GM23338 (cell line): ENCODE data around the gene TAF4B. TPM values are rescaled to one million over a fixed set of nuclear protein-coding genes. Genes with fewer than 3 reads are reported as not detected.

ENCODE experiments used
- ATAC-seq: fragments of 200-7000 bp; cut with Tn5 transposase; 3 replicates; pipeline ENCODE4 v1.9.1; 2020
- DNase-seq: peaks from one replicate; pipeline ENCODE4 v3.0.0-alpha.2; 2015; ENCODE audit warnings: low spot score
- H2AFZ ChIP-seq: fragments of 200-600 bp; sonication (generic); 2 replicates; pipeline ENCODE4 v1.8.0; 2016; ENCODE audit warnings: antibody characterized with exemption, mild to moderate bottlenecking, moderate library complexity
- H3F3A ChIP-seq: fragments of 200-600 bp; sonication (generic); replicated peaks from 2 replicates; pipeline ENCODE4 v1.8.0; 2017; ENCODE audit warnings: antibody characterized with exemption, mixed run types, low read depth
- H3K27ac ChIP-seq: fragments of 200-600 bp; sonication (generic); 2 replicates; pipeline ENCODE4 v1.6.1; 2016; ENCODE audit warnings: low read depth
- H3K27me3 ChIP-seq: fragments of 200-600 bp; sonication (generic); 2 replicates; pipeline ENCODE4 v1.8.0; 2016; ENCODE audit warnings: mild to moderate bottlenecking, mixed run types, moderate library complexity; ENCODE audit not compliant: insufficient read depth
- H3K36me3 ChIP-seq: fragments of 200-600 bp; sonication (generic); 2 replicates; pipeline ENCODE4 v1.8.0; 2016; ENCODE audit warnings: mild to moderate bottlenecking; ENCODE audit not compliant: insufficient read depth
- H3K4me1 ChIP-seq: fragments of 200-600 bp; sonication (generic); 2 replicates; pipeline ENCODE4 v1.8.0; 2016; ENCODE audit warnings: mild to moderate bottlenecking, moderate library complexity; ENCODE audit not compliant: insufficient read depth
- H3K4me2 ChIP-seq: fragments of 200-600 bp; sonication (generic); 2 replicates; pipeline ENCODE4 v1.7.1; 2017; ENCODE audit warnings: mixed run types
- H3K4me3 ChIP-seq: fragments of 200-600 bp; sonication (generic); 2 replicates; pipeline ENCODE4 v1.6.1; 2016; ENCODE audit warnings: mixed run types
- H3K79me2 ChIP-seq: fragments of 200-600 bp; sonication (generic); replicated peaks from 2 replicates; pipeline ENCODE4 v1.8.0; 2017; ENCODE audit warnings: mild to moderate bottlenecking; ENCODE audit not compliant: insufficient read depth
- H3K9me2 ChIP-seq: fragments of 200-600 bp; sonication (generic); 2 replicates; pipeline ENCODE4 v1.8.0; 2017; ENCODE audit not compliant: insufficient read depth
- H4K20me1 ChIP-seq: fragments of 200-600 bp; sonication (generic); replicated peaks from 2 replicates; pipeline ENCODE4 v1.8.0; 2017; ENCODE audit warnings: mild to moderate bottlenecking; ENCODE audit not compliant: insufficient read depth
- H3K27ac Mint-ChIP-seq: 2 replicates; pipeline ENCODE4 v1.8.0; 2020; ENCODE audit warnings: inconsistent platforms, mild to moderate bottlenecking, moderate library complexity, mixed read lengths
- H3K27me3 Mint-ChIP-seq: 3 replicates; pipeline ENCODE4 v1.8.0; 2022; ENCODE audit warnings: low read depth, mild to moderate bottlenecking, moderate library complexity, mixed read lengths, inconsistent platforms; ENCODE audit not compliant: insufficient read depth, poor library complexity
- H3K36me3 Mint-ChIP-seq: 3 replicates; pipeline ENCODE4 v1.8.0; 2021; ENCODE audit warnings: low read depth, mild to moderate bottlenecking, inconsistent platforms, moderate library complexity, mixed read lengths
- H3K4me1 Mint-ChIP-seq: 3 replicates; pipeline ENCODE4 v1.8.0; 2020; ENCODE audit warnings: mild to moderate bottlenecking, inconsistent platforms, mixed read lengths
- H3K4me3 Mint-ChIP-seq: 3 replicates; pipeline ENCODE4 v1.8.0; 2021; ENCODE audit warnings: moderate library complexity, mild to moderate bottlenecking, inconsistent platforms, mixed read lengths
- H3K9me3 Mint-ChIP-seq: 3 replicates; pipeline ENCODE4 v1.8.0; 2020; ENCODE audit warnings: moderate library complexity, mild to moderate bottlenecking, inconsistent platforms, mixed read lengths
- CREB1 ChIP-seq: fragments of 250-450 bp; sonication (Bioruptor Pico); IDR thresholded peaks from 2 replicates; pipeline ENCODE4 v1.5.0; 2020; ENCODE audit warnings: low read depth, mild to moderate bottlenecking, moderate library complexity
- EZH2 ChIP-seq: fragments of 200-600 bp; sonication (generic); IDR thresholded peaks from one replicate; pipeline ENCODE4 v1.8.0; 2017; ENCODE audit warnings: antibody characterized with exemption, mild to moderate bottlenecking, low read depth; ENCODE audit not compliant: unreplicated experiment
- EZH2phosphoT487 ChIP-seq: fragments of 200-600 bp; sonication (generic); IDR thresholded peaks from one replicate; pipeline ENCODE4 v1.8.1; 2018; ENCODE audit warnings: antibody characterized with exemption; ENCODE audit not compliant: unreplicated experiment
- JUNB ChIP-seq: IDR thresholded peaks from one replicate; pipeline ENCODE4 v1.6.1; 2016; ENCODE audit warnings: antibody characterized with exemption; ENCODE audit not compliant: unreplicated experiment
- POLR2AphosphoS5 ChIP-seq: IDR thresholded peaks from 2 replicates; pipeline ENCODE4 v1.6.1; 2016; ENCODE audit warnings: antibody characterized with exemption, low read depth
- STAT1 ChIP-seq: IDR thresholded peaks from one replicate; pipeline ENCODE4 v1.6.1; 2016; ENCODE audit warnings: antibody characterized with exemption; ENCODE audit not compliant: unreplicated experiment
- ZNF331 ChIP-seq: fragments of 250-450 bp; sonication (Bioruptor Pico); IDR thresholded peaks from 2 replicates; pipeline ENCODE4 v1.5.0; 2020; ENCODE audit warnings: low read depth, mild to moderate bottlenecking, moderate library complexity
- polyA plus RNA-seq: library from polyadenylated mRNA; unstranded; fragments of >200 nt; fragmentation: Nextera tagmentation; extraction: Ambion mirVana; gene quantifications from 2 replicates; pipeline ENCODE4 v1.2.1, GENCODE V29; 2016
- total RNA-seq: library from RNA; depleted of rRNA; stranded (reverse); fragments of >200 nt; shearing (Covaris generic); gene quantifications from 2 replicates; pipeline ENCODE4 v1.2.3, GENCODE V29; 2014
- TF ChIP-seq, protein P1 (sequence below): IDR thresholded peaks from 2 replicates; pipeline ENCODE4 v1.6.1; 2016; ENCODE audit warnings: antibody characterized with exemption
- TF ChIP-seq, protein P2 (sequence below): IDR thresholded peaks from one replicate; pipeline ENCODE4 v1.6.1; 2018; ENCODE audit warnings: antibody characterized with exemption; ENCODE audit not compliant: unreplicated experiment
- TF ChIP-seq, protein P3 (sequence below): fragments of 250-450 bp; sonication (Bioruptor Pico); IDR thresholded peaks from 2 replicates; pipeline ENCODE4 v1.5.0; 2020; ENCODE audit warnings: mild to moderate bottlenecking, moderate library complexity
- TF ChIP-seq, protein P4 (sequence below), 2 experiments: fragments of 200-600 bp in 1 of 2; sonication (generic) in 1 of 2; conservative IDR thresholded peaks; 2 replicates each; pipeline versions ENCODE4 v1.5.1 to v1.6.1; 2016 to 2017; ENCODE audit warnings: antibody characterized with exemption in 2 of 2, low read depth in 2 of 2, mild to moderate bottlenecking in 2 of 2, moderate library complexity in 1 of 2

TAF4B gene
- total and polyA plus RNA-seq, 2 experiments from 2014 or later = 9.4 to 27.3 TPM

DNA sequence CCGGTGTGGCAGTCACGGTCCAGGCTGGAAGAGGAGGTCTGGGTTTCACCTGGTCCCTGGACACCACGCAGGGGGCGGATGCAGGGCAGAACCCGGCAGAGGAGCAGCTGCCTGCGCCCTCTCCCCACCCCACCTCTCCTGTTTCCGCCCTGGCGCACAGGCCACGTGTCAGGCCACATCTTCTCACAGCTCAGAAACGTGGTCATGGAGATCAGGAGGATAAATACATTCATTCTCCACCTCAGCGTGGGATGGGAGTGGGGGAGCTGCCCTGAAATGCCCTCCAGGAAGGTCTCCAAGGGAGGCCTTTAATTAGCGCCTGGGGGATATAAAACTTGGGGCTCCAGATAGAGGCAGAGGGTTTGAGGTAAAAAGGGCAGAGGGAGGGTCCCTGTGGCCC, 180.1 kb downstream of the TAF4B start:
- H3K27me3 Mint-ChIP-seq = peaks cover 3% of the 10 kb centered on the region
- H4K20me1 ChIP-seq = no peaks in the 10 kb centered on the region
- 0 out of 2 replicates have a peak, but pooled peaks cover 7% of the 10 kb centered on the region for H3K9me2 ChIP-seq
- H3F3A ChIP-seq = no peaks in the 10 kb centered on the region
- TF ChIP-seq POLR2AphosphoS5 (no peak), STAT1 (no peak), EZH2phosphoT487 (no peak), JUNB (no peak), EZH2 (no peak), CREB1 (CRISPR knock-in tag) (no peak), ZNF331 (CRISPR knock-in tag) (no peak)
- TF ChIP-seq, protein P1, sequence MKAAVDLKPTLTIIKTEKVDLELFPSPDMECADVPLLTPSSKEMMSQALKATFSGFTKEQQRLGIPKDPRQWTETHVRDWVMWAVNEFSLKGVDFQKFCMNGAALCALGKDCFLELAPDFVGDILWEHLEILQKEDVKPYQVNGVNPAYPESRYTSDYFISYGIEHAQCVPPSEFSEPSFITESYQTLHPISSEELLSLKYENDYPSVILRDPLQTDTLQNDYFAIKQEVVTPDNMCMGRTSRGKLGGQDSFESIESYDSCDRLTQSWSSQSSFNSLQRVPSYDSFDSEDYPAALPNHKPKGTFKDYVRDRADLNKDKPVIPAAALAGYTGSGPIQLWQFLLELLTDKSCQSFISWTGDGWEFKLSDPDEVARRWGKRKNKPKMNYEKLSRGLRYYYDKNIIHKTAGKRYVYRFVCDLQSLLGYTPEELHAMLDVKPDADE = no peak
- TF ChIP-seq, protein P2, sequence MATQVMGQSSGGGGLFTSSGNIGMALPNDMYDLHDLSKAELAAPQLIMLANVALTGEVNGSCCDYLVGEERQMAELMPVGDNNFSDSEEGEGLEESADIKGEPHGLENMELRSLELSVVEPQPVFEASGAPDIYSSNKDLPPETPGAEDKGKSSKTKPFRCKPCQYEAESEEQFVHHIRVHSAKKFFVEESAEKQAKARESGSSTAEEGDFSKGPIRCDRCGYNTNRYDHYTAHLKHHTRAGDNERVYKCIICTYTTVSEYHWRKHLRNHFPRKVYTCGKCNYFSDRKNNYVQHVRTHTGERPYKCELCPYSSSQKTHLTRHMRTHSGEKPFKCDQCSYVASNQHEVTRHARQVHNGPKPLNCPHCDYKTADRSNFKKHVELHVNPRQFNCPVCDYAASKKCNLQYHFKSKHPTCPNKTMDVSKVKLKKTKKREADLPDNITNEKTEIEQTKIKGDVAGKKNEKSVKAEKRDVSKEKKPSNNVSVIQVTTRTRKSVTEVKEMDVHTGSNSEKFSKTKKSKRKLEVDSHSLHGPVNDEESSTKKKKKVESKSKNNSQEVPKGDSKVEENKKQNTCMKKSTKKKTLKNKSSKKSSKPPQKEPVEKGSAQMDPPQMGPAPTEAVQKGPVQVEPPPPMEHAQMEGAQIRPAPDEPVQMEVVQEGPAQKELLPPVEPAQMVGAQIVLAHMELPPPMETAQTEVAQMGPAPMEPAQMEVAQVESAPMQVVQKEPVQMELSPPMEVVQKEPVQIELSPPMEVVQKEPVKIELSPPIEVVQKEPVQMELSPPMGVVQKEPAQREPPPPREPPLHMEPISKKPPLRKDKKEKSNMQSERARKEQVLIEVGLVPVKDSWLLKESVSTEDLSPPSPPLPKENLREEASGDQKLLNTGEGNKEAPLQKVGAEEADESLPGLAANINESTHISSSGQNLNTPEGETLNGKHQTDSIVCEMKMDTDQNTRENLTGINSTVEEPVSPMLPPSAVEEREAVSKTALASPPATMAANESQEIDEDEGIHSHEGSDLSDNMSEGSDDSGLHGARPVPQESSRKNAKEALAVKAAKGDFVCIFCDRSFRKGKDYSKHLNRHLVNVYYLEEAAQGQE = no peak
- TF ChIP-seq, protein P3, sequence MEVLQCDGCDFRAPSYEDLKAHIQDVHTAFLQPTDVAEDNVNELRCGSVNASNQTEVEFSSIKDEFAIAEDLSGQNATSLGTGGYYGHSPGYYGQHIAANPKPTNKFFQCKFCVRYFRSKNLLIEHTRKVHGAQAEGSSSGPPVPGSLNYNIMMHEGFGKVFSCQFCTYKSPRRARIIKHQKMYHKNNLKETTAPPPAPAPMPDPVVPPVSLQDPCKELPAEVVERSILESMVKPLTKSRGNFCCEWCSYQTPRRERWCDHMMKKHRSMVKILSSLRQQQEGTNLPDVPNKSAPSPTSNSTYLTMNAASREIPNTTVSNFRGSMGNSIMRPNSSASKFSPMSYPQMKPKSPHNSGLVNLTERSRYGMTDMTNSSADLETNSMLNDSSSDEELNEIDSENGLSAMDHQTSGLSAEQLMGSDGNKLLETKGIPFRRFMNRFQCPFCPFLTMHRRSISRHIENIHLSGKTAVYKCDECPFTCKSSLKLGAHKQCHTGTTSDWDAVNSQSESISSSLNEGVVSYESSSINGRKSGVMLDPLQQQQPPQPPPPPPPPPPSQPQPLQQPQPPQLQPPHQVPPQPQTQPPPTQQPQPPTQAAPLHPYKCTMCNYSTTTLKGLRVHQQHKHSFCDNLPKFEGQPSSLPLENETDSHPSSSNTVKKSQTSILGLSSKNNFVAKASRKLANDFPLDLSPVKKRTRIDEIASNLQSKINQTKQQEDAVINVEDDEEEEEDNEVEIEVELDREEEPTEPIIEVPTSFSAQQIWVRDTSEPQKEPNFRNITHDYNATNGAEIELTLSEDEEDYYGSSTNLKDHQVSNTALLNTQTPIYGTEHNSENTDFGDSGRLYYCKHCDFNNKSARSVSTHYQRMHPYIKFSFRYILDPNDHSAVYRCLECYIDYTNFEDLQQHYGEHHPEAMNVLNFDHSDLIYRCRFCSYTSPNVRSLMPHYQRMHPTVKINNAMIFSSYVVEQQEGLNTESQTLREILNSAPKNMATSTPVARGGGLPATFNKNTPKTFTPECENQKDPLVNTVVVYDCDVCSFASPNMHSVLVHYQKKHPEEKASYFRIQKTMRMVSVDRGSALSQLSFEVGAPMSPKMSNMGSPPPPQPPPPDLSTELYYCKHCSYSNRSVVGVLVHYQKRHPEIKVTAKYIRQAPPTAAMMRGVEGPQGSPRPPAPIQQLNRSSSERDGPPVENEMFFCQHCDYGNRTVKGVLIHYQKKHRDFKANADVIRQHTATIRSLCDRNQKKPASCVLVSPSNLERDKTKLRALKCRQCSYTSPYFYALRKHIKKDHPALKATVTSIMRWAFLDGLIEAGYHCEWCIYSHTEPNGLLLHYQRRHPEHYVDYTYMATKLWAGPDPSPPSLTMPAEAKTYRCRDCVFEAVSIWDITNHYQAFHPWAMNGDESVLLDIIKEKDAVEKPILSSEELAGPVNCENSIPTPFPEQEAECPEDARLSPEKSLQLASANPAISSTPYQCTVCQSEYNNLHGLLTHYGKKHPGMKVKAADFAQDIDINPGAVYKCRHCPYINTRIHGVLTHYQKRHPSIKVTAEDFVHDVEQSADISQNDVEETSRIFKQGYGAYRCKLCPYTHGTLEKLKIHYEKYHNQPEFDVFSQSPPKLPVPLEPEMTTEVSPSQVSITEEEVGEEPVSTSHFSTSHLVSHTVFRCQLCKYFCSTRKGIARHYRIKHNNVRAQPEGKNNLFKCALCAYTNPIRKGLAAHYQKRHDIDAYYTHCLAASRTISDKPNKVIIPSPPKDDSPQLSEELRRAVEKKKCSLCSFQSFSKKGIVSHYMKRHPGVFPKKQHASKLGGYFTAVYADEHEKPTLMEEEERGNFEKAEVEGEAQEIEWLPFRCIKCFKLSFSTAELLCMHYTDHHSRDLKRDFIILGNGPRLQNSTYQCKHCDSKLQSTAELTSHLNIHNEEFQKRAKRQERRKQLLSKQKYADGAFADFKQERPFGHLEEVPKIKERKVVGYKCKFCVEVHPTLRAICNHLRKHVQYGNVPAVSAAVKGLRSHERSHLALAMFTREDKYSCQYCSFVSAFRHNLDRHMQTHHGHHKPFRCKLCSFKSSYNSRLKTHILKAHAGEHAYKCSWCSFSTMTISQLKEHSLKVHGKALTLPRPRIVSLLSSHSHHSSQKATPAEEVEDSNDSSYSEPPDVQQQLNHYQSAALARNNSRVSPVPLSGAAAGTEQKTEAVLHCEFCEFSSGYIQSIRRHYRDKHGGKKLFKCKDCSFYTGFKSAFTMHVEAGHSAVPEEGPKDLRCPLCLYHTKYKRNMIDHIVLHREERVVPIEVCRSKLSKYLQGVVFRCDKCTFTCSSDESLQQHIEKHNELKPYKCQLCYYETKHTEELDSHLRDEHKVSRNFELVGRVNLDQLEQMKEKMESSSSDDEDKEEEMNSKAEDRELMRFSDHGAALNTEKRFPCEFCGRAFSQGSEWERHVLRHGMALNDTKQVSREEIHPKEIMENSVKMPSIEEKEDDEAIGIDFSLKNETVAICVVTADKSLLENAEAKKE (CRISPR knock-in tag) = no peak
- TF ChIP-seq, protein P4, sequence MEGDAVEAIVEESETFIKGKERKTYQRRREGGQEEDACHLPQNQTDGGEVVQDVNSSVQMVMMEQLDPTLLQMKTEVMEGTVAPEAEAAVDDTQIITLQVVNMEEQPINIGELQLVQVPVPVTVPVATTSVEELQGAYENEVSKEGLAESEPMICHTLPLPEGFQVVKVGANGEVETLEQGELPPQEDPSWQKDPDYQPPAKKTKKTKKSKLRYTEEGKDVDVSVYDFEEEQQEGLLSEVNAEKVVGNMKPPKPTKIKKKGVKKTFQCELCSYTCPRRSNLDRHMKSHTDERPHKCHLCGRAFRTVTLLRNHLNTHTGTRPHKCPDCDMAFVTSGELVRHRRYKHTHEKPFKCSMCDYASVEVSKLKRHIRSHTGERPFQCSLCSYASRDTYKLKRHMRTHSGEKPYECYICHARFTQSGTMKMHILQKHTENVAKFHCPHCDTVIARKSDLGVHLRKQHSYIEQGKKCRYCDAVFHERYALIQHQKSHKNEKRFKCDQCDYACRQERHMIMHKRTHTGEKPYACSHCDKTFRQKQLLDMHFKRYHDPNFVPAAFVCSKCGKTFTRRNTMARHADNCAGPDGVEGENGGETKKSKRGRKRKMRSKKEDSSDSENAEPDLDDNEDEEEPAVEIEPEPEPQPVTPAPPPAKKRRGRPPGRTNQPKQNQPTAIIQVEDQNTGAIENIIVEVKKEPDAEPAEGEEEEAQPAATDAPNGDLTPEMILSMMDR (conservative IDR thresholded peaks at IDR 0.05; ENCODE audit: low read depth in 2 of 2) = no peak
- peak overlapping the region; percentile 52; the same call in 1 of the 2 replicates for H2AFZ ChIP-seq
- H3K9me3 Mint-ChIP-seq = no peaks in the 10 kb centered on the region
- no peak for DNase-seq
- no peaks in the 10 kb centered on the region for H3K27me3 ChIP-seq
- no peak overlapping the region for H3K4me3 ChIP-seq
- no peaks in the 10 kb centered on the region for H3K36me3 ChIP-seq
- ATAC-seq = no peak; the same call in 2 of the 3 replicates
- H3K4me2 ChIP-seq = no peak overlapping the region
- H3K27ac Mint-ChIP-seq = no peak overlapping the region
- H3K27ac ChIP-seq = no peak overlapping the region
- no peak overlapping the region for H3K4me3 Mint-ChIP-seq
- H3K4me1 ChIP-seq = peaks cover 6% of the 10 kb centered on the region
- H3K79me2 ChIP-seq = no peaks in the 10 kb centered on the region
- no peaks in the 10 kb centered on the region for H3K36me3 Mint-ChIP-seq
- H3K4me1 Mint-ChIP-seq = peaks cover 23% of the 10 kb centered on the region
